GM23338 (cell line): Measurements from ENCODE around the gene FBLN2.

Source experiments
- CREB1 ChIP-seq: fragments of 250-450 bp; sonication (Bioruptor Pico); IDR thresholded peaks from 2 replicates; pipeline ENCODE4 v1.5.0; 2020; ENCODE audit warnings: low read depth, mild to moderate bottlenecking, moderate library complexity
- EZH2 ChIP-seq: fragments of 200-600 bp; sonication (generic); IDR thresholded peaks from one replicate; pipeline ENCODE4 v1.8.0; 2017; ENCODE audit warnings: antibody characterized with exemption, mild to moderate bottlenecking, low read depth; ENCODE audit not compliant: unreplicated experiment
- EZH2phosphoT487 ChIP-seq: fragments of 200-600 bp; sonication (generic); IDR thresholded peaks from one replicate; pipeline ENCODE4 v1.8.1; 2018; ENCODE audit warnings: antibody characterized with exemption; ENCODE audit not compliant: unreplicated experiment
- JUNB ChIP-seq: IDR thresholded peaks from one replicate; pipeline ENCODE4 v1.6.1; 2016; ENCODE audit warnings: antibody characterized with exemption; ENCODE audit not compliant: unreplicated experiment
- NANOG ChIP-seq: IDR thresholded peaks from 2 replicates; pipeline ENCODE4 v1.6.1; 2016; ENCODE audit warnings: antibody characterized with exemption, borderline replicate concordance
- POLR2AphosphoS5 ChIP-seq: IDR thresholded peaks from 2 replicates; pipeline ENCODE4 v1.6.1; 2016; ENCODE audit warnings: antibody characterized with exemption, low read depth
- STAT1 ChIP-seq: IDR thresholded peaks from one replicate; pipeline ENCODE4 v1.6.1; 2016; ENCODE audit warnings: antibody characterized with exemption; ENCODE audit not compliant: unreplicated experiment
- ZNF114 ChIP-seq: fragments of 250-450 bp; sonication (Bioruptor Pico); IDR thresholded peaks from 2 replicates; pipeline ENCODE4 v1.5.0; 2020; ENCODE audit warnings: mild to moderate bottlenecking, moderate library complexity
- ZNF331 ChIP-seq: fragments of 250-450 bp; sonication (Bioruptor Pico); IDR thresholded peaks from 2 replicates; pipeline ENCODE4 v1.5.0; 2020; ENCODE audit warnings: low read depth, mild to moderate bottlenecking, moderate library complexity
- TF ChIP-seq, protein P1 (sequence below), 2 experiments: fragments of 200-600 bp in 1 of 2; sonication (generic) in 1 of 2; conservative IDR thresholded peaks; 2 replicates each; pipeline versions ENCODE4 v1.5.1 to v1.6.1; 2016 to 2017; ENCODE audit warnings: antibody characterized with exemption in 2 of 2, low read depth in 2 of 2, mild to moderate bottlenecking in 2 of 2, moderate library complexity in 1 of 2
- TF ChIP-seq, protein P2 (sequence below): IDR thresholded peaks from one replicate; pipeline ENCODE4 v1.6.1; 2018; ENCODE audit warnings: antibody characterized with exemption; ENCODE audit not compliant: unreplicated experiment
- TF ChIP-seq, protein P3 (sequence below): IDR thresholded peaks from 2 replicates; pipeline ENCODE4 v1.6.1; 2016; ENCODE audit warnings: antibody characterized with exemption
- TF ChIP-seq, protein P4 (sequence below): fragments of 250-450 bp; sonication (Bioruptor Pico); IDR thresholded peaks from 2 replicates; pipeline ENCODE4 v1.5.0; 2020; ENCODE audit warnings: mild to moderate bottlenecking, moderate library complexity

DNA sequence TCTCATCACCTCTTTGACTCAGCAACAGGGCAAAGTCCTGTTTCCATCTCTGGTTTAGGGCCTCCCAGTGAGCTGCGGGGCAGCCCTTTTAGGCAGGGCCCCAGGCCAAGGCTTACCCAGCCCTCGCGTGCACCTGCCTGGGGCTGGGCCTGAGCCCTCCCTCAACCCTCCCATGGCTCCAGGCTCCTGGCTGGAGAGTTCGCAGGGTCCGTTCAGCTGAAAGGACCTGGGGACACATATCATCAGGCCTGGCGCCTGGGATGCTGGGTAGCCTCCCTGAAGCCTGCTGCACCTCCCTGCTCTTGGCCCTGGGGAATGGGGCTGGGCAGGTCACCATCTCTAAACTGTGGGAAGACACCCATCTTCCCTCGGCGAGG, 39.1 kb upstream of the FBLN2 start:
- TF ChIP-seq EZH2 (no peak), POLR2AphosphoS5 (no peak), EZH2phosphoT487 (no peak), JUNB (no peak), STAT1 (no peak), NANOG (no peak), CREB1 (no peak), ZNF331 (CRISPR knock-in tag) (no peak), ZNF114 (CRISPR knock-in tag) (no peak)
- TF ChIP-seq, protein P1, sequence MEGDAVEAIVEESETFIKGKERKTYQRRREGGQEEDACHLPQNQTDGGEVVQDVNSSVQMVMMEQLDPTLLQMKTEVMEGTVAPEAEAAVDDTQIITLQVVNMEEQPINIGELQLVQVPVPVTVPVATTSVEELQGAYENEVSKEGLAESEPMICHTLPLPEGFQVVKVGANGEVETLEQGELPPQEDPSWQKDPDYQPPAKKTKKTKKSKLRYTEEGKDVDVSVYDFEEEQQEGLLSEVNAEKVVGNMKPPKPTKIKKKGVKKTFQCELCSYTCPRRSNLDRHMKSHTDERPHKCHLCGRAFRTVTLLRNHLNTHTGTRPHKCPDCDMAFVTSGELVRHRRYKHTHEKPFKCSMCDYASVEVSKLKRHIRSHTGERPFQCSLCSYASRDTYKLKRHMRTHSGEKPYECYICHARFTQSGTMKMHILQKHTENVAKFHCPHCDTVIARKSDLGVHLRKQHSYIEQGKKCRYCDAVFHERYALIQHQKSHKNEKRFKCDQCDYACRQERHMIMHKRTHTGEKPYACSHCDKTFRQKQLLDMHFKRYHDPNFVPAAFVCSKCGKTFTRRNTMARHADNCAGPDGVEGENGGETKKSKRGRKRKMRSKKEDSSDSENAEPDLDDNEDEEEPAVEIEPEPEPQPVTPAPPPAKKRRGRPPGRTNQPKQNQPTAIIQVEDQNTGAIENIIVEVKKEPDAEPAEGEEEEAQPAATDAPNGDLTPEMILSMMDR (conservative IDR thresholded peaks at IDR 0.05; ENCODE audit: low read depth in 2 of 2), result no peak
- TF ChIP-seq, protein P2, sequence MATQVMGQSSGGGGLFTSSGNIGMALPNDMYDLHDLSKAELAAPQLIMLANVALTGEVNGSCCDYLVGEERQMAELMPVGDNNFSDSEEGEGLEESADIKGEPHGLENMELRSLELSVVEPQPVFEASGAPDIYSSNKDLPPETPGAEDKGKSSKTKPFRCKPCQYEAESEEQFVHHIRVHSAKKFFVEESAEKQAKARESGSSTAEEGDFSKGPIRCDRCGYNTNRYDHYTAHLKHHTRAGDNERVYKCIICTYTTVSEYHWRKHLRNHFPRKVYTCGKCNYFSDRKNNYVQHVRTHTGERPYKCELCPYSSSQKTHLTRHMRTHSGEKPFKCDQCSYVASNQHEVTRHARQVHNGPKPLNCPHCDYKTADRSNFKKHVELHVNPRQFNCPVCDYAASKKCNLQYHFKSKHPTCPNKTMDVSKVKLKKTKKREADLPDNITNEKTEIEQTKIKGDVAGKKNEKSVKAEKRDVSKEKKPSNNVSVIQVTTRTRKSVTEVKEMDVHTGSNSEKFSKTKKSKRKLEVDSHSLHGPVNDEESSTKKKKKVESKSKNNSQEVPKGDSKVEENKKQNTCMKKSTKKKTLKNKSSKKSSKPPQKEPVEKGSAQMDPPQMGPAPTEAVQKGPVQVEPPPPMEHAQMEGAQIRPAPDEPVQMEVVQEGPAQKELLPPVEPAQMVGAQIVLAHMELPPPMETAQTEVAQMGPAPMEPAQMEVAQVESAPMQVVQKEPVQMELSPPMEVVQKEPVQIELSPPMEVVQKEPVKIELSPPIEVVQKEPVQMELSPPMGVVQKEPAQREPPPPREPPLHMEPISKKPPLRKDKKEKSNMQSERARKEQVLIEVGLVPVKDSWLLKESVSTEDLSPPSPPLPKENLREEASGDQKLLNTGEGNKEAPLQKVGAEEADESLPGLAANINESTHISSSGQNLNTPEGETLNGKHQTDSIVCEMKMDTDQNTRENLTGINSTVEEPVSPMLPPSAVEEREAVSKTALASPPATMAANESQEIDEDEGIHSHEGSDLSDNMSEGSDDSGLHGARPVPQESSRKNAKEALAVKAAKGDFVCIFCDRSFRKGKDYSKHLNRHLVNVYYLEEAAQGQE, result no peak
- TF ChIP-seq, protein P3, sequence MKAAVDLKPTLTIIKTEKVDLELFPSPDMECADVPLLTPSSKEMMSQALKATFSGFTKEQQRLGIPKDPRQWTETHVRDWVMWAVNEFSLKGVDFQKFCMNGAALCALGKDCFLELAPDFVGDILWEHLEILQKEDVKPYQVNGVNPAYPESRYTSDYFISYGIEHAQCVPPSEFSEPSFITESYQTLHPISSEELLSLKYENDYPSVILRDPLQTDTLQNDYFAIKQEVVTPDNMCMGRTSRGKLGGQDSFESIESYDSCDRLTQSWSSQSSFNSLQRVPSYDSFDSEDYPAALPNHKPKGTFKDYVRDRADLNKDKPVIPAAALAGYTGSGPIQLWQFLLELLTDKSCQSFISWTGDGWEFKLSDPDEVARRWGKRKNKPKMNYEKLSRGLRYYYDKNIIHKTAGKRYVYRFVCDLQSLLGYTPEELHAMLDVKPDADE, result no peak
- TF ChIP-seq, protein P4, sequence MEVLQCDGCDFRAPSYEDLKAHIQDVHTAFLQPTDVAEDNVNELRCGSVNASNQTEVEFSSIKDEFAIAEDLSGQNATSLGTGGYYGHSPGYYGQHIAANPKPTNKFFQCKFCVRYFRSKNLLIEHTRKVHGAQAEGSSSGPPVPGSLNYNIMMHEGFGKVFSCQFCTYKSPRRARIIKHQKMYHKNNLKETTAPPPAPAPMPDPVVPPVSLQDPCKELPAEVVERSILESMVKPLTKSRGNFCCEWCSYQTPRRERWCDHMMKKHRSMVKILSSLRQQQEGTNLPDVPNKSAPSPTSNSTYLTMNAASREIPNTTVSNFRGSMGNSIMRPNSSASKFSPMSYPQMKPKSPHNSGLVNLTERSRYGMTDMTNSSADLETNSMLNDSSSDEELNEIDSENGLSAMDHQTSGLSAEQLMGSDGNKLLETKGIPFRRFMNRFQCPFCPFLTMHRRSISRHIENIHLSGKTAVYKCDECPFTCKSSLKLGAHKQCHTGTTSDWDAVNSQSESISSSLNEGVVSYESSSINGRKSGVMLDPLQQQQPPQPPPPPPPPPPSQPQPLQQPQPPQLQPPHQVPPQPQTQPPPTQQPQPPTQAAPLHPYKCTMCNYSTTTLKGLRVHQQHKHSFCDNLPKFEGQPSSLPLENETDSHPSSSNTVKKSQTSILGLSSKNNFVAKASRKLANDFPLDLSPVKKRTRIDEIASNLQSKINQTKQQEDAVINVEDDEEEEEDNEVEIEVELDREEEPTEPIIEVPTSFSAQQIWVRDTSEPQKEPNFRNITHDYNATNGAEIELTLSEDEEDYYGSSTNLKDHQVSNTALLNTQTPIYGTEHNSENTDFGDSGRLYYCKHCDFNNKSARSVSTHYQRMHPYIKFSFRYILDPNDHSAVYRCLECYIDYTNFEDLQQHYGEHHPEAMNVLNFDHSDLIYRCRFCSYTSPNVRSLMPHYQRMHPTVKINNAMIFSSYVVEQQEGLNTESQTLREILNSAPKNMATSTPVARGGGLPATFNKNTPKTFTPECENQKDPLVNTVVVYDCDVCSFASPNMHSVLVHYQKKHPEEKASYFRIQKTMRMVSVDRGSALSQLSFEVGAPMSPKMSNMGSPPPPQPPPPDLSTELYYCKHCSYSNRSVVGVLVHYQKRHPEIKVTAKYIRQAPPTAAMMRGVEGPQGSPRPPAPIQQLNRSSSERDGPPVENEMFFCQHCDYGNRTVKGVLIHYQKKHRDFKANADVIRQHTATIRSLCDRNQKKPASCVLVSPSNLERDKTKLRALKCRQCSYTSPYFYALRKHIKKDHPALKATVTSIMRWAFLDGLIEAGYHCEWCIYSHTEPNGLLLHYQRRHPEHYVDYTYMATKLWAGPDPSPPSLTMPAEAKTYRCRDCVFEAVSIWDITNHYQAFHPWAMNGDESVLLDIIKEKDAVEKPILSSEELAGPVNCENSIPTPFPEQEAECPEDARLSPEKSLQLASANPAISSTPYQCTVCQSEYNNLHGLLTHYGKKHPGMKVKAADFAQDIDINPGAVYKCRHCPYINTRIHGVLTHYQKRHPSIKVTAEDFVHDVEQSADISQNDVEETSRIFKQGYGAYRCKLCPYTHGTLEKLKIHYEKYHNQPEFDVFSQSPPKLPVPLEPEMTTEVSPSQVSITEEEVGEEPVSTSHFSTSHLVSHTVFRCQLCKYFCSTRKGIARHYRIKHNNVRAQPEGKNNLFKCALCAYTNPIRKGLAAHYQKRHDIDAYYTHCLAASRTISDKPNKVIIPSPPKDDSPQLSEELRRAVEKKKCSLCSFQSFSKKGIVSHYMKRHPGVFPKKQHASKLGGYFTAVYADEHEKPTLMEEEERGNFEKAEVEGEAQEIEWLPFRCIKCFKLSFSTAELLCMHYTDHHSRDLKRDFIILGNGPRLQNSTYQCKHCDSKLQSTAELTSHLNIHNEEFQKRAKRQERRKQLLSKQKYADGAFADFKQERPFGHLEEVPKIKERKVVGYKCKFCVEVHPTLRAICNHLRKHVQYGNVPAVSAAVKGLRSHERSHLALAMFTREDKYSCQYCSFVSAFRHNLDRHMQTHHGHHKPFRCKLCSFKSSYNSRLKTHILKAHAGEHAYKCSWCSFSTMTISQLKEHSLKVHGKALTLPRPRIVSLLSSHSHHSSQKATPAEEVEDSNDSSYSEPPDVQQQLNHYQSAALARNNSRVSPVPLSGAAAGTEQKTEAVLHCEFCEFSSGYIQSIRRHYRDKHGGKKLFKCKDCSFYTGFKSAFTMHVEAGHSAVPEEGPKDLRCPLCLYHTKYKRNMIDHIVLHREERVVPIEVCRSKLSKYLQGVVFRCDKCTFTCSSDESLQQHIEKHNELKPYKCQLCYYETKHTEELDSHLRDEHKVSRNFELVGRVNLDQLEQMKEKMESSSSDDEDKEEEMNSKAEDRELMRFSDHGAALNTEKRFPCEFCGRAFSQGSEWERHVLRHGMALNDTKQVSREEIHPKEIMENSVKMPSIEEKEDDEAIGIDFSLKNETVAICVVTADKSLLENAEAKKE (CRISPR knock-in tag), result no peak
